ENCODE results near the gene CCL15. TPM values are rescaled to one million over a fixed set of nuclear protein-coding genes. Genes with fewer than 3 reads are reported as not detected.
"Not testable (repeated sequence)": the region's sequence is repeated elsewhere in the genome, so short reads cannot be mapped to it uniquely, and the experiment has no call there.

Gene CCL15
- total RNA-seq, 6 donors from 2014 or later, result 0.72 to 2.6 (median 1.4) TPM; not detected in 2

- WGBS, 2 donors, result 79 to 85% methylated on average over 11 of the region's 11 CpGs
- H3K9me3 ChIP-seq, result no peaks in the 10 kb centered on the region
- no peaks in the 10 kb centered on the region for H3K36me3 ChIP-seq
- no peak overlapping the region for H3K4me3 ChIP-seq
- TF ChIP-seq, protein P1, sequence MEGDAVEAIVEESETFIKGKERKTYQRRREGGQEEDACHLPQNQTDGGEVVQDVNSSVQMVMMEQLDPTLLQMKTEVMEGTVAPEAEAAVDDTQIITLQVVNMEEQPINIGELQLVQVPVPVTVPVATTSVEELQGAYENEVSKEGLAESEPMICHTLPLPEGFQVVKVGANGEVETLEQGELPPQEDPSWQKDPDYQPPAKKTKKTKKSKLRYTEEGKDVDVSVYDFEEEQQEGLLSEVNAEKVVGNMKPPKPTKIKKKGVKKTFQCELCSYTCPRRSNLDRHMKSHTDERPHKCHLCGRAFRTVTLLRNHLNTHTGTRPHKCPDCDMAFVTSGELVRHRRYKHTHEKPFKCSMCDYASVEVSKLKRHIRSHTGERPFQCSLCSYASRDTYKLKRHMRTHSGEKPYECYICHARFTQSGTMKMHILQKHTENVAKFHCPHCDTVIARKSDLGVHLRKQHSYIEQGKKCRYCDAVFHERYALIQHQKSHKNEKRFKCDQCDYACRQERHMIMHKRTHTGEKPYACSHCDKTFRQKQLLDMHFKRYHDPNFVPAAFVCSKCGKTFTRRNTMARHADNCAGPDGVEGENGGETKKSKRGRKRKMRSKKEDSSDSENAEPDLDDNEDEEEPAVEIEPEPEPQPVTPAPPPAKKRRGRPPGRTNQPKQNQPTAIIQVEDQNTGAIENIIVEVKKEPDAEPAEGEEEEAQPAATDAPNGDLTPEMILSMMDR (IDR thresholded peaks at IDR 0.05), result no peak
- no peak for TF ChIP-seq POLR2A (IDR thresholded peaks at IDR 0.05)
- no peak for TF ChIP-seq EP300 (IDR thresholded peaks at IDR 0.05)
- no peak for TF ChIP-seq POLR2AphosphoS5 (IDR thresholded peaks at IDR 0.05)
- H3K27me3 ChIP-seq, result no peaks in the 10 kb centered on the region
- no peak for DNase-seq
- no peak overlapping the region for H3K27ac ChIP-seq
- H3K4me1 ChIP-seq, result no peaks in the 10 kb centered on the region
- no peak for ATAC-seq (ENCODE audit: low FRiP score in 2 of 2)
Measured at GRCh38 chr17:35998018-35998545, 3.3 kb downstream of the CCL15 start.

DNA sequence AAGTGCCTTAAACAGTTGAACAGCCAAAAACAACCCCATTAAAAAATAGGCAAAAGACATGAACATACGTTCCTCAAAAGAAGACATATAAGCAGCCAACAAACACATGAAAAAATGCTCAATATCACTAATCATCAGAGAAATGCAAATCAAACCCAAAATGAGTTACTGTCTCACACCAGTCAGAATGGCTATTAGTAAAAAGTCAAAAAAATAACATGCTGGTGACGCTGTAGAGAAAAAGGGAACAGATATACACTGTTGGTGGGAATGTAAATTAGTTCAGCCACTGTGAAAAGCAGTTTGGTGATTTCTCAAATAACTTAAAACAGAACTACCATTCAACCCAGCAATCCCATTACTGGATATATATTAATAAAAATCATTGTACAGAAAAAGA, 6.0 kb downstream of the CCL15 start:
- H3K36me3 ChIP-seq, result not testable (repeated sequence)

GRCh38 chr17:35991075-35991474, 10.3 kb downstream of the CCL15 start:
- TF ChIP-seq POLR2A (IDR thresholded peaks at IDR 0.05) (no peak), EP300 (IDR thresholded peaks at IDR 0.05) (no peak), POLR2AphosphoS5 (IDR thresholded peaks at IDR 0.05) (no peak)
- TF ChIP-seq, protein P1 (IDR thresholded peaks at IDR 0.05), result no peak
- WGBS, 2 donors, result 77 to 85% methylated on average over 2 of the region's 2 CpGs

More for the DNA sequence above, 6.0 kb downstream of the CCL15 start:
- H3K27me3 ChIP-seq; H3K4me1 ChIP-seq; H3K4me3 ChIP-seq; DNase-seq; ATAC-seq (ENCODE audit: low FRiP score in 2 of 2); H3K9me3 ChIP-seq; H3K27ac ChIP-seq: not testable (repeated sequence)
- WGBS, 2 donors, result 57 to 89% methylated on average over 2 of the region's 2 CpGs

DNA sequence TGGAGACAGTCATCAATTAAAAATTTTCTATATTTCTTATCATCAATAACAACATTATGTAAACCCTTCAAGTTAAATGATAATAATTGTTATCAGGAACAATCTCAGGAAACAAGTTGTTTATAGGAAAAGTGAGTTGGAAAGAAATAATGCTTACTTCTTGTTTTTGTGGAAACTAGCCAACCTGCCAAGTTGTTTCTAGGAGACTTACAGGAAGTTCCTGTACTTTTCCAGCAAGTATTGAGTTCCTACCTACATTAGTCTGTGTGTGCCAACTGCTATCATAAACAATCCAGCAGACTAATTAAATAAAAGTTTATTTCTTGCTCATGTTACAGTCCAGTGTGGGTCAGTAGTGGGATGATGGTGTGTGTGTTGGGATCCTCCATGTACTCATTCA, 13.2 kb downstream of the CCL15 start:
- Histone ChIP-seq H3K27ac (peak overlapping the region in 2 of 4 donors; percentile 24 to 39), H3K36me3 (no peaks in the 10 kb centered on the region), H3K4me1 (peaks cover 0 to 8% (median 0%) of the 10 kb centered on the region in 4 donors), H3K4me3 (no peak overlapping the region), H3K9me3 (no peaks in the 10 kb centered on the region), H3K27me3 (no peaks in the 10 kb centered on the region)
- no peak for ATAC-seq (ENCODE audit: low FRiP score in 2 of 2)
- no peak for DNase-seq
- no peak for TF ChIP-seq POLR2A (IDR thresholded peaks at IDR 0.05)
- TF ChIP-seq, protein P1 (IDR thresholded peaks at IDR 0.05), result no peak
- no peak for TF ChIP-seq EP300 (IDR thresholded peaks at IDR 0.05)
- no peak for TF ChIP-seq POLR2AphosphoS5 (IDR thresholded peaks at IDR 0.05)

More at GRCh38 chr17:35991075-35991474, 10.3 kb downstream of the CCL15 start:
- H3K4me3 ChIP-seq, result no peak overlapping the region
- ATAC-seq (ENCODE audit: low FRiP score in 2 of 2), result no peak
- no peak overlapping the region for H3K27ac ChIP-seq
- no peaks in the 10 kb centered on the region for H3K27me3 ChIP-seq
- H3K4me1 ChIP-seq, result peaks cover 0 to 8% (median 0%) of the 10 kb centered on the region in 4 donors
- no peaks in the 10 kb centered on the region for H3K9me3 ChIP-seq
- H3K36me3 ChIP-seq, result no peaks in the 10 kb centered on the region
- DNase-seq, result no peak

DNA sequence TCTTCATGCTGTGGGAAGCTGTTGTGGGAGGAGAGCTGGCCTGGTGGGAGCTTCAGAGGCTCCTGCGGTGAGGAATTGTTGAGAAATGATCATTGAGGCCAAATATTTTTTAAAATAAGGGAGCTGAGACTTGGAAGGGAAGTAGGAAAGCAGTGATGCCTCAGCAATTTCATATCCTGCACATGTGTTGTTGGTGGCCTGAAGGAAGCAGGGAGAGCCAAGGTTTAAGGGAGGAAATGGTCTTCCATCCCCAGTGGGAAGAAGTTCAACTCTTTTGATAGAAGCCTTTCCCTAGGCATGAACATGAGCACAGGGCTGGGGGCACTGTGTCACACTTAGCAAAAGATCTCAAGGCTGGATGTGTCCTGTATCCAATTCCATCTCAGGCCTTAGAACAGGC, 14.7 kb downstream of the CCL15 start, which contains the start of gene CCL14:
Gene CCL14 (minus strand): TSS at position 87 of the 400 bp plus-strand sequence. CDS start 80 bp downstream, at position 7.
- Histone ChIP-seq H3K9me3 (no peaks in the 10 kb centered on the region), H3K4me3 (no peak within 1 kb of the TSS), H3K27me3 (no peaks in the 10 kb centered on the region), H3K4me1 (peaks cover 0 to 8% (median 0%) of the 10 kb centered on the region in 4 donors), H3K36me3 (no peaks in the 10 kb centered on the region), H3K27ac (peak within 1 kb of the TSS in 1 of 4 donors; percentile 30)
- TF ChIP-seq, protein P1 (IDR thresholded peaks at IDR 0.05), result no peak
- TF ChIP-seq EP300 (IDR thresholded peaks at IDR 0.05), result no peak
- no peak for TF ChIP-seq POLR2AphosphoS5 (IDR thresholded peaks at IDR 0.05)
- 61 to 67% methylated on average over 1 of the region's 1 CpG for WGBS, 2 donors
- no peak for ATAC-seq (ENCODE audit: low FRiP score in 2 of 2)
- DNase-seq, result no peak

Measured in upper lobe of left lung (tissue), 6 donors.